Fibroblast of the aortic adventitia (primary cell): ENCODE data around the gene SPRR3. TPM values are rescaled to one million over a fixed set of nuclear protein-coding genes. Genes with fewer than 3 reads are reported as not detected.
"Not testable (repeated sequence)": the region's sequence is repeated elsewhere in the genome, so short reads cannot be mapped to it uniquely, and the experiment has no call there.

Source experiments
- DNase-seq: peaks from one replicate; pipeline ENCODE4 v3.0.0-alpha.2; 2010; ENCODE audit warnings: low read depth
- H3K4me3 ChIP-seq: 2 replicates; pipeline ENCODE4 v1.5.1; 2011; ENCODE audit warnings: low read depth, mild to moderate bottlenecking, control low read depth, low read length, moderate library complexity
- CTCF ChIP-seq: IDR thresholded peaks from 2 replicates; pipeline ENCODE4 v1.5.1; 2011; ENCODE audit warnings: mild to moderate bottlenecking, low read length, control low read depth, inconsistent platforms; ENCODE audit not compliant: insufficient read depth
- total RNA-seq: library from RNA; depleted of rRNA; stranded (reverse); fragments of >200 nt; gene quantifications from 2 replicates; pipeline ENCODE4 v1.2.3, GENCODE V29; 2012; ENCODE audit warnings: low replicate concordance

Gene SPRR3
- total RNA-seq, 1 donor = not detected

GRCh38 chr1:152996633-152997400 lies 4.7 kb upstream of the SPRR3 start:
- no peak overlapping the region for H3K4me3 ChIP-seq
- TF ChIP-seq CTCF = no peak
- DNase-seq = no peak

- no peak for TF ChIP-seq CTCF
- DNase-seq = no peak
- no peak overlapping the region for H3K4me3 ChIP-seq
Observed at GRCh38 chr1:152997901-152998300, 3.6 kb upstream of the SPRR3 start.

- no peak for DNase-seq
- TF ChIP-seq CTCF = no peak
- no peak overlapping the region for H3K4me3 ChIP-seq
Observed at GRCh38 chr1:152998476-152998875, 3.1 kb upstream of the SPRR3 start.

- TF ChIP-seq CTCF = no peak
- H3K4me3 ChIP-seq = no peak overlapping the region
- no peak for DNase-seq
Observed at GRCh38 chr1:152999818-153000217, 1.7 kb upstream of the SPRR3 start.

GRCh38 chr1:153000294-153000693 lies 1.3 kb upstream of the SPRR3 start:
- no peak for DNase-seq
- no peak for TF ChIP-seq CTCF

GRCh38 chr1:153011235-153011758 lies 9.7 kb downstream of the SPRR3 start:
- H3K4me3 ChIP-seq, DNase-seq: not testable (repeated sequence)

More at GRCh38 chr1:153000294-153000693, 1.3 kb upstream of the SPRR3 start:
- no peak overlapping the region for H3K4me3 ChIP-seq

GRCh38 chr1:153021829-153022228 lies 20.3 kb downstream of the SPRR3 start:
- H3K4me3 ChIP-seq, DNase-seq: not testable (repeated sequence)

GRCh38 chr1:153022340-153022739 lies 20.8 kb downstream of the SPRR3 start:
- H3K4me3 ChIP-seq, DNase-seq: not testable (repeated sequence)
